ENCODE data around the gene GPRC5A.

The GPRC5A gene

GRCh38 chr12:12960639-12961209 is 69.4 kb downstream of the GPRC5A start:
- Histone ChIP-seq H3K79me2 (ENCODE audit: low read length) (no peaks in the 10 kb centered on the region), H3K9me3 (ENCODE audit: insufficient read depth, low read length) (no peaks in the 10 kb centered on the region), H3K4me2 (ENCODE audit: low read length) (no peak overlapping the region), H3K4me1 (ENCODE audit: low read length) (no peaks in the 10 kb centered on the region), H3K36me3 (replicated peaks; ENCODE audit: low read depth, low read length) (no peaks in the 10 kb centered on the region), H3K27me3 (ENCODE audit: low read depth, low read length) (peaks cover 25% of the 10 kb centered on the region), H3K4me3 (ENCODE audit: low read length) (no peak overlapping the region), H2AFZ (ENCODE audit: low read depth, low read length) (no peak overlapping the region), H3K9ac (ENCODE audit: low read length) (no peak overlapping the region), H4K20me1 (ENCODE audit: insufficient read depth, low read length) (no peaks in the 10 kb centered on the region), H3K27ac (ENCODE audit: low read length) (no peak overlapping the region)
- TF ChIP-seq CTCF (IDR thresholded peaks at IDR 0.05; ENCODE audit: low read depth, low read length) (no peak), EZH2phosphoT487 (IDR thresholded peaks at IDR 0.05; ENCODE audit: low read depth) (no peak)

GRCh38 chr12:12964255-12964654 is 72.9 kb downstream of the GPRC5A start:
- no peak overlapping the region for H3K4me2 ChIP-seq (ENCODE audit: low read length)

GRCh38 chr12:12965836-12966235 is 74.5 kb downstream of the GPRC5A start:
- no peaks in the 10 kb centered on the region for H3K79me2 ChIP-seq (ENCODE audit: low read length)
- H4K20me1 ChIP-seq (ENCODE audit: insufficient read depth, low read length) = no peaks in the 10 kb centered on the region
- H3K27me3 ChIP-seq (ENCODE audit: low read depth, low read length) = peaks cover 56% of the 10 kb centered on the region
- no peaks in the 10 kb centered on the region for H3K4me1 ChIP-seq (ENCODE audit: low read length)
- H3K9ac ChIP-seq (ENCODE audit: low read length) = no peak overlapping the region
- H2AFZ ChIP-seq (ENCODE audit: low read depth, low read length) = no peak overlapping the region
- no peaks in the 10 kb centered on the region for H3K36me3 ChIP-seq (replicated peaks; ENCODE audit: low read depth, low read length)
- TF ChIP-seq EZH2phosphoT487 (IDR thresholded peaks at IDR 0.05; ENCODE audit: low read depth) = no peak
- TF ChIP-seq CTCF (IDR thresholded peaks at IDR 0.05; ENCODE audit: low read depth, low read length) = no peak
- H3K9me3 ChIP-seq (ENCODE audit: insufficient read depth, low read length) = no peaks in the 10 kb centered on the region
- no peak overlapping the region for H3K4me3 ChIP-seq (ENCODE audit: low read length)
- no peak overlapping the region for H3K27ac ChIP-seq (ENCODE audit: low read length)
- no peak overlapping the region for H3K4me2 ChIP-seq (ENCODE audit: low read length)

More at GRCh38 chr12:12964255-12964654, 72.9 kb downstream of the GPRC5A start:
- H3K4me1 ChIP-seq (ENCODE audit: low read length) = no peaks in the 10 kb centered on the region
- H2AFZ ChIP-seq (ENCODE audit: low read depth, low read length) = no peak overlapping the region
- H3K27me3 ChIP-seq (ENCODE audit: low read depth, low read length) = peaks cover 54% of the 10 kb centered on the region
- H3K9ac ChIP-seq (ENCODE audit: low read length) = no peak overlapping the region
- no peaks in the 10 kb centered on the region for H3K79me2 ChIP-seq (ENCODE audit: low read length)
- H4K20me1 ChIP-seq (ENCODE audit: insufficient read depth, low read length) = no peaks in the 10 kb centered on the region
- no peak overlapping the region for H3K27ac ChIP-seq (ENCODE audit: low read length)
- no peaks in the 10 kb centered on the region for H3K9me3 ChIP-seq (ENCODE audit: insufficient read depth, low read length)
- H3K4me3 ChIP-seq (ENCODE audit: low read length) = no peak overlapping the region
- TF ChIP-seq CTCF (IDR thresholded peaks at IDR 0.05; ENCODE audit: low read depth, low read length) = no peak
- no peak for TF ChIP-seq EZH2phosphoT487 (IDR thresholded peaks at IDR 0.05; ENCODE audit: low read depth)
- no peaks in the 10 kb centered on the region for H3K36me3 ChIP-seq (replicated peaks; ENCODE audit: low read depth, low read length)
